Frontal cortex (tissue), 4 donors: Measurements from ENCODE around the gene TMEM151A. TPM values are rescaled to one million over a fixed set of nuclear protein-coding genes. Genes with fewer than 3 reads are reported as not detected.

Experiments used
- DNase-seq, 2 donors: peaks; one replicate each; pipeline ENCODE4 v3.0.0; 2012; ENCODE audit warnings: low spot score in 2 of 2
- FAIRE-seq: peaks from 2 replicates; lab custom pipeline; 2012; peaks lifted over from hg19 to GRCh38; lab: Jason Lieb, UNC
- total RNA-seq: library from RNA; depleted of rRNA; stranded (reverse); fragments of >200 nt; gene quantifications from one replicate; pipeline ENCODE4 v1.2.3, GENCODE V29; 2014
- donor health status: control.
- donor health status: control.
- donor health status: control.

The TMEM151A gene
- total RNA-seq, 1 donor from 2014 or later: 9.0 TPM

DNA sequence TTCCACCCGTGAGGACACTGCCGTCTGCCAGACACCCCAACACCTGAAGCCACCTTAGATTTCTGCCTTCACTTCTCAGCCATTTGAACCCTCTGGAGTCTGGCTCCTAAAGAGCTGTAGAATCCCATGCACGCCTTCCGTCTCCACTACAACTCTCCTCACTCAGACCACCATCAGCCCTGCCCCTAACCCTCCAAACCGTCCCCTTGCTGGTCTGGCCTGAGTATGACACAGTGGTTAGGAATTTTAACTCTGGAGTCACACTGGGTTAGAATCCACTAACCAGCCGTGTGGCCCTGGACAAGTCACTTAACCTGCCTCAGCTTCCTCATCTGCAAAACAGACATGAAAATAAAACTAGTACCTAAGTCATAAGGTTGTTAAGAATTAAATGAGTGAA is 10.7 kb upstream of the TMEM151A start:
- no peak for DNase-seq

DNA sequence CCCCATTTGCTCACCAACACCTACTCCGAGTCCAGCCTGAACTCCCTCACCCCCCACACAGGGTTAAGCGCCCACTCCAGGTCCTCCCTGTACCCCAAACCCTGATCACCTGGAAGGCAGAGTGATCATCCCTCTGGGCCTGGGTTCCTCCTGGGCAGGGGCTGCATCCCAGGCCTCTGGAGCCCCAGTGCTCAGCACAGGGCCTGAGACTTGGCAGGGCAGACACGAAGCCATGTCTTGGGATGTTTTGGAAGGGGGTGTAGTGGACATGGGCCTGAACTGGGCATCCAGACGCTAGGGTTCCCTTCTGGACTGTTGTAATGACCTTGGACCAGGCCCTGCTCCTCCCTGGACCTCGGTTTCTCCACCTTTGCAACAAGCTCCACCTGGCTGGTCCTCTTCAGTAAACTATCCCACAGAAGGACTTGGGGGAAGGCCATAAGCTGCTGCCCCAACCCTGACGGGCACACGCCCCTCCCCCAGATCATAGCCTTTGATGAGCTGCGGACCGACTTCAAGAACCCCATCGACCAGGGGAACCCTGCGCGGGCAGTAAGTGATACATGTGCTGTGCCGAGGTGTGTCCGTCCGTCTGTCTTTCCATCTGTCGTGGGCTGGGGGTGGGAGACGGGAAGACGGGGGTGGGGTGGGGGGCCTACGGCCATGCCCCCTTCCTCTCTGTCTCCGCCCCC is 9.8 kb upstream of the TMEM151A start:
- DNase-seq (no peak), FAIRE-seq (no peak)

More for the DNA sequence above, 10.7 kb upstream of the TMEM151A start:
- FAIRE-seq: no peak

DNA sequence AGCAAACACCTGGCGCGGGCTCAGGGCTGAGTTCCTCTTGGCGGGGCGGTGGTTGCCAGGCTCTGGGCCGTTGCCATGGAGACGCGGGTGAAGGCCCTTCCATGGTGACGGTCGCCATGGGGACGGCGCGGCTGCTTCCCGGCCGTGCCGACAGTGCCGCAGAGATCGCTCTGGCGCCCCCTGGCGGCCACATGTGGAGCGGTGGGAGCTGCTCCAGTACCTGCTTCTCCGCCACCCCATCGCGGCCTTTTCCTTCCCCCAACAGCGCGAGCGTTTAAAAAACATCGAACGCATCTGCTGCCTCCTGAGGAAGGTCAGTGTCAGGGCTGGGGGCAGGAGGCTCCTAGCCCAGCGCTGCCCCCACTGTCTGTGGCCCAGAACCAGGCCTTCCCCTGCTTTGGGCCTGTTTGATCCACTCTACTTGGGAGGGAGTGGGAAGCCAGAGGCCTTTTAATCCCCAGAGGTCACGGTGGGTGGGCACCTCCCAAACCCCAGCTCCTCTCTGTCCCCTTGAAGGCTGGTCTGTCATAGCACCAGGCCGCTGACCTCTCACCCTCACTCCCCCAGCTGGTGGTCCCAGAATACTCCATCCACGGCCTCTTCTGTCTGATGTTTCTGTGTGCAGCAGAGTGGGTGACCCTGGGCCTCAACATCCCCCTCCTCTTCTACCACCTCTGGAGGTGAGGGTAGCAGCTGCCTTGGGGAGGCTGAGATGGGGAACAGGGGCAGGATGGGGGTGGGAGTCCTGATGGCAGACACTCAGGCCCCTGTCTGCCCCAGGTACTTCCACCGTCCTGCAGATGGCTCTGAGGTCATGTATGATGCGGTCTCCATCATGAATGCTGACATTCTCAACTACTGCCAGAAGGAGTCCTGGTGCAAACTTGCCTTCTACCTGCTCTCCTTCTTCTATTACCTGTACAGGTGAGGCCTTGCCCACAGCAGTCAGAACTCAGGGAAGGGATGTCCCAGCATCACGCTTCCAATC is 8.9 kb upstream of the TMEM151A start:
- FAIRE-seq (no peak), DNase-seq (peak; percentile 99 to 100)

DNA sequence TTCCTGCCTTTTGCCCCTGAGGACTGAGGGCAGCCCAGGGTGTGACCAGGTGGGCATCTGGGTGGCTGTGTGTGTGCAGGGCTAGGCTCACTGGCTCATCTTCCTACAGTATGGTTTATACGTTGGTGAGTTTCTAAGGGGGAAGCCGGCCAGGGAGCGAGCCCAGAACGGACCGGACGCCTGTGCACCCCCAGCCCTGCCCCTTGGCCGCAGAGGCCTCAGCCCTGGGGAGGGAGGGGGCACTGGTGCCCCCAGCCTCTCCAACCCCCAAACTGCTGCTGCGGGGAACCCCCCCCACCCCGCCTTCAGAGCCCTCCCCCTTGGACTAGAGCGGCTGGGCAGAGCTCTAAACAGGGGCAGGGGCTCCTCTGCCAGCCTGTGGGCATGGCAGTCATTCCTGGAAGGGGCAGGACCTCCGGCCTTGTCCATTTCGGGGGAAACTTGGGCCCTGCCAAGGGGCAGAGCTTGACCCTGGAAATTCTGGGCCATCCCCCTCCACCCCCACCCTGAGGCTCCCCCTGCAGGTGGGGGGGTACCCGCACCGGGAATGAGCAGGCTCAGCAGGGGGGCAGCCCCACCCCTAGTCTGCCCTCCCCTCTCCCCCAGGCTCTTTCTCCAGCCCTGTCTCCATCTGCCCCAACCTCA is 8.1 kb upstream of the TMEM151A start:
- FAIRE-seq: no peak
- DNase-seq: no peak

DNA sequence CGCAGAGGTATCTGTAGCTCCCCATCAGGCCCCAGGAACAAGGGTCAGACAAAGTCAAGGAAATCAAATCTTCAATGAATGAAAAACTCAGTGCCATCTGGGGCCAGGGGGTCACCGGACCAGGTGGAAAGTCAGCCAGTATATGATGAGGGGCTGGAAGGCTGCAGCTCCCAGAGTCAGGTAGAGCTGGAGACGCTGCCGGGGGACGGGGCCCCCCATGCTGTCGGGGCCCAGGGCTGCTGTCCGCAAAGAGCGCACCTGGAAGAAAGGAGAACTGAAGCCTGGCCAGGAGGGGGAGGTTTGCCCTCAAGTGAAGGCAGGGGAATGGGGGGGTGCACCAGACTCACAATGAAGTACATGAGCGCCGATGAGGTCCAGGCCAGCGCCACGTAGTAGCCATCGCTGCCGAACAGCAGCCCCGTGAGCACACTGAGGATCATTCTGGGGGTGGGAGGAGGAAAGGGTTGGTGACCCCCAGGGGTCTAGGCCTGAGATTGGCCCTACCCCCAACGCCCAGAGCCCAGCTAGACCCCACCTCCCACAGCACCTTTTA is 7.1 kb upstream of the TMEM151A start:
- FAIRE-seq: no peak

DNA sequence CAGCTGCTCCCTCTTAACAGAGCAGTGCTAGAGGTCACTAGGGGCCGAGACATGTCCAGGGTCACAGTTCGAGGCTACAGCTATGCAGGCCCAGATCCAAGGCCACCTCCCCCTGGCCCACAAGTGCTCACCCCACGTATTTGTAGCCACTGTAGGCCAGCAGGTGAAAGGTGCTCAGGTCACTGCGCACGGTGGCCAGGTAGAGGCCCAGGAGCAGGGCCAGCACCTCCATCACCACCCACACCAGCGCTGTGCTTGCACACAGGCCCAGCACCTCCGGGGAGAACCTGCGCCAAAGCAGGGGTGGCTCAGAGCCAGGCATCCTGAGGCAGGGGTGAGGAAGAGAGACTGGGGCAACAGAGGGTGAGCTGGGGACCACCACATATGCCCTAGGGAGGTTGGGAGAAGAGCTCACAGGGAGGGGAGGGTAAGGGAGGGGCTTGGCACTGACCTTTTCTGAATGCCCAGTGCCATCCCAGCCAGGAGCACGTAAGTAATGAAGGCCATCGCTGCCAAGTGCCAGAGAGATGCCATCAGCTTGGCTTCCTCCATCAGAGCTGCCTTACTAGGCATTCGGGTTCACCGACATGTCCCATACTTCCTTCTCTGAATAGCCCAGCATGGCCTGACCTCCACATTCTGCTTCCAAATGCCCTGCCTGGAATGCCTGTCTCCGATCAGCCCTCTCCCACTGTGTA is 6.3 kb upstream of the TMEM151A start:
- FAIRE-seq (no peak), DNase-seq (no peak)

More for the DNA sequence above, 7.1 kb upstream of the TMEM151A start:
- no peak for DNase-seq

DNA sequence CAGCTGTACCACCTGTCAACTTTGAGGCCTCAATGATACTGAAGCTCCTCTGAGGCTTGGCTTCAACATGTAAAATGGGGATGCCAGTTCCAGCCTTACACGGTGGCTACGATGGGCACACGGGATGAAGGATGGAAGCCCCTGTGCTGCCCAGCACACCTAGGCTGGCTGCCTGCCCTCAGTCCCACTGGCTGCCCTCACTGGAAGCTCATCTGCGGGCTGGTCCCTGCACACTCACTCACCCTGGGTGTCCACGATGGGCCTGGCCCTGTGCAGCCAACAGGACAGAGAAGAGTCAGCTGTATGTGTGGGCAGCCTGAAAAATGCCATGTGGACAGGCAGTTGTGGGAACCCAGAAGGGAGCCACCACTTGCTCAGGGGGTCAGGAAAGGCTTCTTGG is 5.0 kb upstream of the TMEM151A start:
- DNase-seq (no peak), FAIRE-seq (no peak)

DNA sequence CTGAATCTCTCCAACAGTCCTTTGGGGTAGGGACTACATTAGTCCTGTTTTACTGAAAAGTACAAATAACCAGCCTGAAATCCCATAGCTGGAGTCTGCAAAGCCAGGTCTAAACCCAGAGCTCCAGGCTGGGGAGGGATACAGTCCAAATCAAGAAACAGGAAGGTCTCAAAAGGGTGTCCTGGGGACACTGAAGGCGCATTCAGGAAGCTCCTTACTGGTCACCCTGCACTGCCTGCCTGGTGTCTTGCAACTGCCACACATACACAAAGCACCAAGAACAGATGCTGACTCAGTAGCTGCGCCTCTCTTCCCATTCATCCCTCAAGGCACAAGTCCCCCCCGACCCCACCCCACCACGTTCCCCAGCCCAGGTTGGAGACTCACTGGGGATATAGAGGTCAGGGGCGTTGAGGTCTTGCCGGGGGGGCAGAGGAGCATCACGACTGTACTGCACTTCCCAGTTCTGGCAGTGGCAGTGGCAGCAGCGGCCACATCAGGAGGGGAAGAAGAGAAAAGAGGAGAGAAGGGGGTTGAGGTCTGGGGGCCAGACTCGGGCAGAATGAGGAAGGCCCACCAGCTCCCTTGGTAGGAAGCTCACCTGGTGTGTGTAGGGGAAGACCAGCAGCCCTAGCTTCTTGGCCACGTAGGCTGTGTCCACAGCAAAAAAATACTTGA is 4.3 kb upstream of the TMEM151A start:
- FAIRE-seq (no peak), DNase-seq (no peak)

DNA sequence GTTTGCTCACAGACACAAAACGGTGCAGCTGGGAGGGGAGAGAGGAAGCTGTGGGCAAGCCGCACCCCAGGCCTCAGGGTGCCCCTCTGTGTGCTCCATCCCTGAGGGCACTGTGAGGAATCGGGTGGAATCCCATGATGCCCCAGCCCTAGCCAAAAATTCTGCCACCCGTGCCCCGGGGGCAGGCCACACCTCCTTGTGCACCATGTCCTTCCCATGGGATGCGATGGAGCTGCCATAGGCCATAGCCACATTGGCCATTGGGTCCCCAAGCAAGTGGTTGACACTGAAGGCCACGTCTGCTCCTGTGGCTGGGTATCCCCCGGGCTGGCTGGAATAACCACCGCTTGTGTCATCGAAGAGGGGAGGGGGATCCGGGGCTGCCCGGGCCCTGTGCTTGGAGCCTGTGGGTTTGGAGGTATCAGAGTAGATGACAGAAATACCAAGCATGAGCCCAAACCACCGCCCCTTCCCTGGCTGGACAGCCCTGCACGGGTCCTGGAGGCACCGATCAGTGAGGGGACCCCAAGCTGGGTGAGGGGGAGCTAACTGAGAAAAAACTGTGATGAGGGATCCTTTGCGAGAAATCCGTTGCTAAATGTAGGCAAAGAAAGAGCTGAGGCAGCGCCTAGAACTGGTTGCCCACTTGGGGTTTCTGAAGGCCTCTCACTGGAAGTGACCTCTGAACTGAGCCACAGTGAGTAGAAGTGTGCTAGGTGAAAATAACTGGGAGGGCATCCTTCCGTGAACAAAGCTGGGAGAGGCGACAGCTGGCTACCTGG is 3.6 kb upstream of the TMEM151A start:
- DNase-seq: no peak
- no peak for FAIRE-seq

DNA sequence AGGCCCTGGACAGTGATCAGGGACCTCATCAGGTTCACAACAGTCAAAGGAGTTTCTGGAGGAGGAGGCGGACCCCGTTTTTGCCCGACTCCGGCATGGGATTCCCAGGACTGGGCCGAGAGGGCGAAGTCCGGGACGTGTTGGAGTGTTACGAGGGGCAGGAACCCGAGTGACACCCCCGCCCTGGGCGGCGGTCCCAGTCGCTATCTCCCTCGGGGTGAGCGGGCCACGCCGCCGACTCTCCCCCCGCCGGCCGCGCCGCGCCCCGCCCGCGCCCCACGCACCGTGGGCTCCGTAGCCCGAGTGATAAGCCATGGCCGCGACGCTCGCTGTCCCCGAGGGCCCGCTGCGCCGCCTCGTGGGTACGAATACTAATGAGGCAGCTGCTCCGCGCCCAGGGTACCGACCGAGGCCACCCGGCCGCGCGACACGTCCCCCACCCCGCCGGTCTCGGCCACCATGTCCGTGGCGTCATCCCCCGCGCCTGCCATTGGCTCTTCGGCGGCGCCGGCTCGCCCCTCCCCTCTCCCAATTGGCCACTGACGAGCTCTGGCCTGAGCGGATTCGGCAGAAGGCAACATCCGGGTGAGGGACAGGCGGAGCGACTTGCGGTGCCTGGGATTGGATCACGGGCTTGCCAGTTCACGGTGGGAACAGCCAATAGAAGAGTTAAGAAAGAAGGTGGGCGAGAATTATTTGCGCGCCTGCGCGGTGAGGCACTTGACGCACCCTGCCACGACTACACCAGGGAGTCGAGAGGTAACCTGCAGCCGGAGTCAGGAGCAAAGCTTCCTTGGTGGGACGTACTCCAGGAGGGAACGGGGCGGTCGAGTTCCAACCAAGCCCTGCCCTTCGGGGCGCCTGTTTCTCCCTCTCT is 2.8 kb upstream of the TMEM151A start, which contains the start of gene YIF1A:
YIF1A (minus strand) TSS at position 473 of the 877 bp plus-strand sequence; CDS start at position 315, 158 bp downstream.
- FAIRE-seq (peak; percentile 98), DNase-seq (peak; percentile 100)

DNA sequence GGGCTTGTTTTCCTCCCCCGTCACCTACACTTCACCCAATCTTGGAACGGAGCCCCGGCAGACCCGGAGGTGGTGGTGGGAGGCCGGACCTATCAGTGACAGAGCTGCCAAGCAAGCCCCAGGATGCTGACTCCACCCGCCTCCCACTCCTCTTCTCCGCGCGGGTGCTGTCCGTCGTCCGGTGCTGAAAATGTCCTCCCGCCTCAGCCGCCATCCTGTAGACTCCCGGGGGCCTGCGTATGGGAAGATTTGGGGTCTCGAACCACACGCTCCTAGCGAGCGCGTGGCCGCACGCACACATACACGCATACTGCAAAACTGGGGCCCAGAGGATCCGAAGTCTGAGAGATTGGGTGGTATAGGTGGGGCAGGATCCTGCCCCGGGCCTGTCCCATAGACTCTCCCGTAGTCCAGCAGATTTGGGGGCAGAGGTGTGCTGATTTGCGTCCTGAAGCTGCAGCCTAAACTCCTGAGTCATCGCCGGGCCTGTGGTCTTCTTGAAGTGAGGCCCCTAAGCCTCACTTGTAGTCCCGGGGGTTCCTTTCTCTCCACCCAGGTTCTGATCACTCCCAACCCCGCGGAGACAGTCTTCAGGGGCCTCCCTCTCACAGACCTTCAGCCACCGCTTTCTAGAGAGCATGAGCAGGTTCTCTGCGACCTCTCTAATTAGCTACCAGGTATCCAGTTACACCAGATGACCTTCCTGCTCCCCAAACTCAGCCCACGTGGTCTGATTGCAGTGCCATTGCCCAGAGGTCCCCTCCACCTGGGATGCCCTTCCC is 2.0 kb upstream of the TMEM151A start:
- FAIRE-seq: no peak

DNA sequence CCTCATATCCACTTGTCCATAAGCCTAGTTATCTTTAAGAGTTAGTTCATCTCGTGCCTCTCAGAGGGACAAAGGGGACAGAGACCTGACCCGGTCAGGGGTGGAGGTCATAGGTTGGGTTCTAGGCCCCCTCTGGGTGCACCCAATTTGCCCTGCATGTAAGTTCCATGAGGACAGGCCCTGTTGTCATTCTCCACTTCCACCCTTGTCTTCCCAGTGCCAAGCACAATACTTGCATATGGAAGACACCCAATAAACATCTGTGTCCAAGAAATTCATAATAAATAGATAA is 1.4 kb upstream of the TMEM151A start:
- no peak for DNase-seq
- FAIRE-seq: no peak

More for the DNA sequence above, 2.0 kb upstream of the TMEM151A start:
- DNase-seq: peak; percentile 60 to 76

DNA sequence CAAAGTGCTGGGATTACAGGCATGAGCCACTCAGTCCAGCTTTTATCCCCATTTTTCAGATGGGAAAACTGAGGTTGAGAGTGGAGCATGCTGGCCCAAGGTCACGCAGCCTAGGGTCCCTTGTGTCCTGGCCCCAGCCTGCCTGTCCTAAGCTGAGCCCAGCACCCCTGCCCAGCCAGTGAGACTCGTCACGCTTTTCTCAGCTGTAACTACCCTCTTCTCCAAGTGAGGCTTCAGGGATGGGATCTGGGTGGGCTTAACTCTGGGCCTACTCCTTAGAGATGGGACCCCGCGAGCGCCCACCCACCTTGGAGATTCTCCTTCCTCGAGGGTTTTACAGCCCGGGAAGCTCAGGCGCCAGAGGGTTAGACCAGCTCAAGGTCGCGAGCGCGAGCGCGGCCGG is 390 bp upstream of the TMEM151A start:
- no peak for FAIRE-seq
- no peak for DNase-seq

DNA sequence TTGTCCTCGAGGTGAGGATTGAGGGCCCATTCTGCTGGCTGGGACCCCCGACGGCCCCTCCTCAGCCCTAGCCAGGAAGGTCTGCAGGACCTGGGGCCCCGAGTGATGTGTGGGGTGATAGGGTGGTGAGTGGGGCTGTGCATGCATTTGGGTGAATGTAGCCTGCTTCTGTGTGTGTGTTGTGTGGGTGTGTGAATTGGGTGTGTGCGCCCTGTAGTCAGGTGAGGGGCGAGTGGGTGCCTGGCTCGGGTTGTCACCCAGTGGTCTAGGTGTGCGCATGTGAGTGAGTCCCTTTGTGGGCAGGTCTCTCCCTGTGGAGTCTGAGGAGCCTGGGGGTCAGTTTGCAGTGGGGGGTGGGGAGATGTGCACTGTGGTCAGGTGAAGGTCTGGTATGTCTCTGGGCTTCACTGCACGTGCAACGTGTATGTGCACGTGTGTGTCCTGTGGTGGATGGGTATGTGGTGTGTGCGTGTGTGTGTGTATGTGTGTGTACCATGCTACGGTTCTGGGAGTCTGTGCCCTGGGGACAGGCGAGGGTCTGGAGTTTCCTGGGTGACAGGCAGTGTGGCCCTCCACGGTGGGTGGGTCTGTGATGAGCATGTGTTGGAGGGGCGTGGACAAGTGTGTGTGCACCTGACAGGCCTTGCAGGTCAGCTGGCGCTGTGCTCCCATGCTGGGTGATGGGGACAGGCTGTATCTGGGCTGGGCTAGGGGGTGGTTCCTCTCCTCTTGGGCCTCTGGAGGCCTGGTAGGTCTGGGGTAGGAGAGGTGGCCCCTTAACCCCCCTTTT is 1.0 kb downstream of the TMEM151A start:
- FAIRE-seq (no peak), DNase-seq (no peak)

DNA sequence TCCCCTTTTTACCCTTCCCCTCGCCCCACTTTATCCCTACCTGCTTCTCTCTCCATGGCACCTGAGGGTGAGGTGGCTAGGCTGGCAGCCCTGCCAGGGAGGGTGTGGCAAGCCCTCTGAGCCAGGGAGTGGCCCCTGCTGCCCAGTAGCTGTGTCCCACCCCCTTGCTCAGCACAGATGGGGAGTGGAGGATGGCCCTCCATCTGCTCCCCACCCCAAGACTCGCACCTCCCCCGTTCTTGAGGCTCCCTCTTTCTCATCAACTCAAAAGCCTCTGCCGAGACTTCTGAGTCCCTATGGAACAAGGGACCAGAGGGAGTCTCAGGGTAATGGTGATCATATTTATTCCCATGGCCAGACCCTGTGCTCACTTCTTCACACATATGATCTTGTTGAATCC is 1.7 kb downstream of the TMEM151A start:
- no peak for DNase-seq
- no peak for FAIRE-seq
